DMS79 treated with DMSO at 0.1 percent for 48 hours (cell line): Measurements from ENCODE around the gene ARHGAP45.

Experiments used
- DNase-seq: peaks from one replicate; lab custom pipeline; 2025; lab: John Stamatoyannopoulos, UW

The ARHGAP45 gene

GRCh38 chr19:1086613-1087012 lies 19.6 kb downstream of the ARHGAP45 start:
- DNase-seq = no peak

GRCh38 chr19:1087813-1088415 lies 20.9 kb downstream of the ARHGAP45 start:
- no peak for DNase-seq

GRCh38 chr19:1088416-1089010 lies 21.5 kb downstream of the ARHGAP45 start:
- no peak for DNase-seq

- DNase-seq = no peak
Observed at GRCh38 chr19:1089126-1089771, 22.3 kb downstream of the ARHGAP45 start.

GRCh38 chr19:1089891-1090290 lies 22.9 kb downstream of the ARHGAP45 start:
- no peak for DNase-seq

- DNase-seq = no peak
Observed at GRCh38 chr19:1090731-1091543, 24.0 kb downstream of the ARHGAP45 start.

GRCh38 chr19:1091544-1092175 lies 24.7 kb downstream of the ARHGAP45 start:
- DNase-seq = no peak

- no peak for DNase-seq
Observed at GRCh38 chr19:1093330-1093729, 26.4 kb downstream of the ARHGAP45 start.

GRCh38 chr19:1093811-1094553 lies 27.0 kb downstream of the ARHGAP45 start:
- DNase-seq = no peak

GRCh38 chr19:1094655-1094977 lies 27.6 kb downstream of the ARHGAP45 start:
- DNase-seq = no peak

GRCh38 chr19:1094978-1095701 lies 28.2 kb downstream of the ARHGAP45 start, which contains the start of gene POLR2E:
TSS of gene POLR2E (minus strand) at chr19:1095375. CDS start at chr19:1095315, 60 bp downstream.
- peak; percentile 95 for DNase-seq

- no peak for DNase-seq
Observed at GRCh38 chr19:1097810-1098176, 30.8 kb downstream of the ARHGAP45 start.

GRCh38 chr19:1098177-1099051 lies 31.4 kb downstream of the ARHGAP45 start:
- DNase-seq = no peak

GRCh38 chr19:1101337-1101698 lies 34.4 kb downstream of the ARHGAP45 start:
- no peak for DNase-seq

GRCh38 chr19:1102407-1103131 lies 35.6 kb downstream of the ARHGAP45 start:
- DNase-seq = no peak

GRCh38 chr19:1103132-1103707 lies 36.3 kb downstream of the ARHGAP45 start:
- DNase-seq = no peak

GRCh38 chr19:1103708-1104310 lies 36.8 kb downstream of the ARHGAP45 start, which contains the start of gene GPX4:
TSS of gene GPX4 (plus strand) at chr19:1103994. CDS start at chr19:1104044, 50 bp downstream.
- DNase-seq = peak; percentile 96

GRCh38 chr19:1104311-1105007 lies 37.5 kb downstream of the ARHGAP45 start:
- DNase-seq = peak; percentile 50
